ENCODE data around the gene ZMYM2.

The ZMYM2 gene

DNA sequence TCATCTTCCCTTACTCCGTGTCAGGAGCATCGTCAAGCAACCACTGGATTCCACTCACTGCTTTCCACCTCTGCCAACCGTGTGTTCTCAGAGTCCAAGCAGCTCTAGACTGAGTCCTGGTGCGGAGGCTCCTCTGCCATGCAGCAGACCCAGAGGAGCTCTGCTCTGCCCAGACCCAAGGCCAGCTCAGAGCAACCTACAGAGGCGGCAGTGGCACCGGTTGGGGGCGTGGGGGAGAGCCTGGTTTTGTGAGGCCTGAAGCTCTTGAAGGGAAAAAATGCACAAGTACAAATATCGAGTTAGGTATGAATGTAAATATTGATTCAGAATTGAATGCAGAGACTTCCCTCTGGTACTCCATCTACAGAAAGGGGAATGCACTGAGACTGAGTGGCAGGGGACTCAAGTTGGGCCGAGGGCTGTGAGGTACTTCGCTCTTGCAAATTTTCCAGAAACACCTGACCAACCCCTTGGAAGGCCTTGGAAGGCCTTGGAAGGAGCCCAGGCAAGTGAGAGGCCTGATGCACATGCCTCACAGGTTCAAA lies 155.6 kb downstream of the ZMYM2 start:
- DNase-seq: no peak

DNA sequence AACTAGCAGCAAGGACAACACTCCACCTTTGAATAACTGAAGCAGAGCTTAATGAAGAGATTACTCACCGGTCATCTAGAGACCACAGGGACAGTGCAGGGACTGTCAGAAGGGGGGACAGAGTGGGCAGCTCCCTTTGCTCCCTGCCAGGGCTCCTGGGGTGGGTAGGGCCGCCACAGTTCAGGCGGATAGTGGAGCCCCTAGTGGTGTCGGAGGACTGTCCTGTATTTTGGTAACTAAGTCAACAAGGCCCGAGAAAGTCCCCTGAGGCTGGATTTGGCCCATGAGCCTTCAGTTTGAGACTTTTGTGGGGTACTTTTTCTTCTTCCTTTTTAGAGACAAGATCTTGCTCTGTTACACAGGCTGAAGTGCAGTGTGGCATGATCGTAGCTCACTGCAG lies 157.7 kb downstream of the ZMYM2 start:
- no peak for DNase-seq

- DNase-seq: peak; percentile 43
Measured at GRCh38 chr13:20118268-20119140, 160.0 kb downstream of the ZMYM2 start.

GRCh38 chr13:20119960-20120359 lies 161.4 kb downstream of the ZMYM2 start:
- DNase-seq: no peak

GRCh38 chr13:20121159-20121525 lies 162.6 kb downstream of the ZMYM2 start:
- peak; percentile 31 for DNase-seq

- no peak for DNase-seq
Measured at GRCh38 chr13:20124303-20124702, 165.8 kb downstream of the ZMYM2 start.

- peak; percentile 24 for DNase-seq
Measured at GRCh38 chr13:20125129-20125782, 166.7 kb downstream of the ZMYM2 start.

GRCh38 chr13:20125783-20126165 lies 167.2 kb downstream of the ZMYM2 start:
- no peak for DNase-seq

- no peak for DNase-seq
Measured at GRCh38 chr13:20126541-20127261, 168.2 kb downstream of the ZMYM2 start.

GRCh38 chr13:20127262-20127561 lies 168.7 kb downstream of the ZMYM2 start:
- DNase-seq: peak; percentile 33

DNA sequence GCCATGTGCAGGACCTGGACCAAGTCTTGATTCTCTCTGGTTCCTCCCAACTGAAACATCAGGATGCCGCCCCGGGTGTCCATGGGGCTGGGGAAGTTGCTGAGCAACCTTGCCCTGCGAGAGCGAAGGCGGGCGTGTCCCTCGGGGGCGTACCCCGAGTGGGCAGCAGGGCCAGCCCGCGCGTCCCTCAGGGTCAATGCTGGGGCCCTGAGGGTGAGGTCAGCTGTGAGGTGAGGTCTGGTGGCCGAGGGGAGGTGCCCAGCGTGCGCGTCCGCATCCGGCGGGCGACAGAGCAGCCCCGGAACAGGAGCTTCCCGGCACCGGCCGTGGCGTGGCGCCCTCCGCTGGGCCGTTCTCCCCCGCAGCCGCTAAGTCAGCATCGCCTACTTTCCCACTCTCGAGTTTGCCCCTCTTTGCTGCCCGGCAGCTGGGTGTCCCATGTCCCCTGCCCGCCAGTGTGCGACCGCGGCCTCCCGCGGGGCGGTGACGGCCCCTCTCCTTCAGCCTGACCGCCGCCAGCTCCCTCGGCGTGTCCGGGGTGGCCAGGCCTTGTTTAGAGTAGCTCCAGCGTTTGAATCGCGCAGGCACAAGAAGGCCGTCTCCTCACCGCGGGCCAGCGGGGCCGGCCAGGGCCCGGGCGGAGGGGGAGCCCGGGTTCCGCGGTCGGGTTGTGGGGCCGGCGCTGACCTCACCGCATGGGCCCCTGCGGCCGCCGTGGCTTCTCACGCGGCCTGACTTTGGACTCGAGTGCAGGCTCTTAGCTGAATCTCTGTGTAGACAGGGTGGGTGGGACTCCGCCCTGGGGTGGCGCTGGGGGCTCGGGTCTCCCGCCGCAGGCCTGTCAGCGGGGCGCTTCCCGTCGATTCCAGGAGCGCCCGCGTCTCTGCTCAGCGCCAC lies 169.3 kb downstream of the ZMYM2 start:
- DNase-seq: peak; percentile 61

DNA sequence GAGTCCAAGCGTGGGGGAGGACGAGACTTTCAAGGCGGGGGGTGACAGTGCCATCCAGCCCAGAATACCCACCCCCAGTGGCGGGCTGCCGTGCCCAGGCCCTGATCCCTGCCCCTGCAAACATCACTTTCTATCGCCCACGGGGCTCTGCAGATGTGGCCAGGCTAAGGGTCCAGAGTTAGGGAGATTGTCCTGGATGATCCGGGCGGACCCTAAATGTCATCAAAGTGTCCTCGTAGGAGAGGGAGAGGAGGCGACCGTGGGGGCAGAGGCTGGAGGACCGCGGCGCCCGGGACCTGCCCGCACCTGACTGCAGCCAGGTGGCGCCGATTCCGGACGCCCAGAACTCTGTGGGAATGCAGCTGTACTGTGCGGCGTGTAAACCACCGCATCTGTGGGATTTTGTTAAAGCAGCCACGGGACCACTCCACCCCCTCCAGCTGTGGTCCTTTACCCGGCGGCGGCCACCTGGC lies 170.0 kb downstream of the ZMYM2 start:
- no peak for DNase-seq

DNA sequence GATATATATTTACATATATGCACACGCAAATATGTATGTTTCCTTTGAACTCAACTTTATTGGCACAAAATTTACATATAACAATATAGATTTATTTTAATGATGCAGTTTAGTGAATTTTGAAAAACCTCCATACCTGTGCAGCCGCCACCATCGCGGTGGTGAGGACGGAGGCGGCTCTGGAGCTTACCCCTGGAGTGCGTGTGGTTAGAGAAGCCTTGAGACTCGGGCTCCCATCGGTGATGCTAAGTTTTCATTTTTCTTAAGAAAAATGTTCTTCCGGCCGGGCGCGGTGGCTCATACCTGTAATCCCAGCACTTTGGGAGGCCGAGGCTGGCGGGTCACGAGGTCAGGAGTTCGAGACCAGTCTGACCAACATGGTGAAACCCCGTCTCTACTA lies 170.5 kb downstream of the ZMYM2 start:
- no peak for DNase-seq

- no peak for DNase-seq
Measured at GRCh38 chr13:20130012-20130411, 171.5 kb downstream of the ZMYM2 start.

DNA sequence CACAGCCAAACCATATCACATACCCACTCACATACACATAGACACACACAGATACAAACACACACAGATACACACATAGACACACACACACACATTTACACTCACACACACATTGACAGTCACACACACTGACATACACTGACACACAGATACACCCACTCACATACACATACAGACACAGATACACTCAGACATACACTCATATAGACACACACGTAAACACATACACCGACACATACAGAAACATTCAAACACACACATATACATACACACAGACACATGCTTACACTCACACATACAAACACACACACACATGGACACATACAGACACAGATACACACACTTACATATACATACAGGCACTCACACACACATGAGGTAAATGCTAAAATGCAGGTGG lies 172.1 kb downstream of the ZMYM2 start:
- DNase-seq: no peak

DNA sequence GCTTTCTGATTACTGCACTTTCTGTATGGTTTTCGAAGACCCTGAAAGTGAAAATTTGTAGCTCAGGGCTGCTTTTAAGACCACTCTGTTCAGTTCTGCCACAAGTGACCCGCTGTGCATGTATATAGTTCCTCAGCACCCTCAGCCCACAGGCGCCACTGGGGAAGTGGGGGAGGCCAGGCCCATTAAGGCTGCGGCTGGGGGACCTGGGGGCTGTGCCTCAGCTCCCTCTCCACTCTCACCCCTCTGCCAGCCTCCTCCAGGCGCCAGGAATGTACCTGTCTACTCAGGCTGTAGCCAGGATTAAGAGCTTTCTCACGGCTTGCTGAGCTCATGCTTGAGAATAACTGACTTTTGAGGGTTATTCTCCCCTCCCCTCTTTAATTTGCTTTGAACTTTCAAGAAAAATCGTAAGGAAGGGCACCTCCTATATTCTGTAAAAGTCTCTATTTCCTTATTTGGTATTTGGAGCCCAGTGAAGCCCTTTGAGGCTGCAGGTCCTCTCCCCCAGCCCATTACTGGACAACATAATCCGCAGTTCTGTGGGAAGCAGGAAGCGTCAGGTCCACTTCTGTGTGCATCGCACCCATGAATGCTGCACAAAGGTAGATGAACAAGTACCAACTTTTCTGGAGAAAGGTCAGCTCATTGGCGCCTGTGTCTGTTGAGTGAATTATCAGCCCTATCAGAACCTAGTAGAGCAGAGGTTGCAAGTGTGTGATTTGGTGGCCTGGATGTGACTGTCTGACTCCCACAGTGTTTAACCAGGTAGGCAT lies 172.7 kb downstream of the ZMYM2 start:
- DNase-seq: no peak

GRCh38 chr13:20132052-20132634 lies 173.6 kb downstream of the ZMYM2 start:
- no peak for DNase-seq

DNA sequence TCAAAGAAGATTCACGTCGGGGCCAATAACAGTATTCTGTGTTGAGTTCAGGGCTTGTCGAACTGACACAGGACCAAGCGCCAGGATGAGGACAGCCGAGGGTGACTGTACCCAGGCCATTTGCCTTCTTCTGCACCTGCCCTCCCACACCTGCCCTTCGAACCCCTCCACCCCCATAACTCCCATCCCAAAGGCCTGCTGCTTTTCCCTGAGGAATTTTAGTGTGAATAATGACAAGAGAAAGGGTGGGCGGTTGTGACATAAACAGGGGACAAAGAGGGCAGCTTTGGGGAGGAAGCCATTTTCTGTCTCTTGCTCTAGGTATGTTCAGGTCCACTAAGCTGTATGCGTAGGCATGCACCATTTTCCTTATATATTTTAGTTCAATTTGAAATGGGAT lies 176.2 kb downstream of the ZMYM2 start:
- no peak for DNase-seq

- peak; percentile 65 for DNase-seq
Measured at GRCh38 chr13:20136781-20137703, 178.5 kb downstream of the ZMYM2 start.

DNA sequence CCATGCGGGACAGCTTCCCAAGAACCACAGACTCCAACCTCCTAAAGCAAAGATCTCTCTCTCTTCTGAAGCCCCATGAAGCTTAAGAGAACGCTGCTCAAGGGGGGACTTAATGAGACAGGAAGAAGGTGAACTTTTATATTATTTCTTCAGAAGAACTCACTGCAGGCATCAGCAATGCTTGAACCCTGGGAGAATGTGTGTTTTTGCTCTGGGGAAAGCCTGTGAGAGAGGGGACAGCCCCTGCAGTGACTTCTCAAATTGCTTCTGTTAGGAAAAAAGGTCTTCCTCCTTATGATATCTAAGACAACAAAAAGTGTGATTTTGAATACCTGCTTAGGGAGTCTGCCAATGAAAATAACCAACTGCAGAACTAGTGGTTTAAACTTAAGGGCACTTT lies 179.3 kb downstream of the ZMYM2 start:
- DNase-seq: no peak
